Measurements from ENCODE around the gene PAPSS1.
"Not testable (repeated sequence)": the region's sequence is repeated elsewhere in the genome, so short reads cannot be mapped to it uniquely, and the experiment has no call there.

The PAPSS1 gene

GRCh38 chr4:107742791-107743190 is 22.8 kb upstream of the PAPSS1 start:
- no peak overlapping the region for H3K4me3 ChIP-seq (ENCODE audit: low read length in 2 of 2)
- H3K9ac ChIP-seq (ENCODE audit: low read length in 2 of 2), result no peak overlapping the region
- H3K4me1 ChIP-seq (ENCODE audit: control insufficient read depth, insufficient read depth, low read length), result peaks cover 12% of the 10 kb centered on the region
- H3K36me3 ChIP-seq (ENCODE audit: control insufficient read depth in 2 of 2, insufficient read depth in 2 of 2, low read length in 2 of 2), result no peaks in the 10 kb centered on the region
- no peaks in the 10 kb centered on the region for H3K27me3 ChIP-seq (ENCODE audit: control insufficient read depth in 1 of 2, insufficient read depth in 2 of 2, low read length in 2 of 2)
- H3K27ac ChIP-seq (ENCODE audit: low read length), result no peak overlapping the region
- no peaks in the 10 kb centered on the region for H3K9me3 ChIP-seq (ENCODE audit: control insufficient read depth in 2 of 2, low read length in 2 of 2)

DNA sequence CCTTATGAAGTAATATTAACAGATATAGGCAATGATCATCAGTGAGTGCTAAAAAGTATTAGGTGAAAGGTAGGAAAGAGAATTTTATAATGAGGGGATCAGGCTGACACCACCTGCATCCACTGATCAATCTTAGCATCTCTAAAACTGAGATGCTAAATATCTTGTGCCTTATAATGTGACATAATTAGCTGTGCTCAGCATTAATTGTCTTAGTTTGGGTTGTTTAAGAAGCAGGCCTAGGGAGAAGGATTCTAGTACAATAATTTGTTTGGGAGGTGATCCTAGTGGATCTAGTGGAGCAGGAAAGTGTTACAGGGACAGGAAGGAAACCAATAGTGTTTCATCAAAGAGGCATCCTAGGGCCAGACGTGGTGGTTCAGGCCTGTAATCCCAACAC is 22.2 kb upstream of the PAPSS1 start:
- H3K9ac ChIP-seq (ENCODE audit: low read length in 2 of 2), result no peak overlapping the region
- H3K27ac ChIP-seq (ENCODE audit: low read length), result no peak overlapping the region
- no peaks in the 10 kb centered on the region for H3K36me3 ChIP-seq (ENCODE audit: control insufficient read depth in 2 of 2, insufficient read depth in 2 of 2, low read length in 2 of 2)
- H3K4me3 ChIP-seq (ENCODE audit: low read length in 2 of 2), result no peak overlapping the region
- no peaks in the 10 kb centered on the region for H3K27me3 ChIP-seq (ENCODE audit: control insufficient read depth in 1 of 2, insufficient read depth in 2 of 2, low read length in 2 of 2)
- H3K9me3 ChIP-seq (ENCODE audit: control insufficient read depth in 2 of 2, low read length in 2 of 2), result no peaks in the 10 kb centered on the region
- peaks cover 12% of the 10 kb centered on the region for H3K4me1 ChIP-seq (ENCODE audit: control insufficient read depth, insufficient read depth, low read length)

- Histone ChIP-seq H3K27ac (ENCODE audit: low read length) (peak overlapping the region; percentile 53), H3K9ac (ENCODE audit: low read length in 2 of 2) (peak overlapping the region; percentile 21 to 36), H3K4me1 (ENCODE audit: control insufficient read depth, insufficient read depth, low read length) (peaks cover 12% of the 10 kb centered on the region)
These were observed 21.1 kb upstream of the PAPSS1 start for GRCh38 chr4:107740950-107741701.

DNA sequence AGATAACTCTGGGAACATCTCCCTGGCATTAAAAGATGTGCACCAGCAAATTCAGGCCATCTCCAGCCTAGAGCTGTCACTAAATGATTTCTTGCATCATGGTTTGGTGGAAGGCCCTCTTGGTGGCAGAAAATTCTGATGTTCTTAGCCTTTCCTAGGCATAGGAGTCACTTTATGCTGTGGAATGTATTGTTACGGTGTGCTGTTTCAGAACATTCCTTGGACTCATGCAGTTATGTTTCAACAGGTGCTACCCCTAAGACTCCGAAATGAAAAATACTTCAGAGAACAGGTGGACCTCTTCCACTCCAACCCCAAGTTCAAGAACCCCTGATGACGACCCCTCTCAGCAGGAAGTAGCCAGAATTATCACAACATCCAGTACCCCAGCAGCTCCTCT is 20.3 kb upstream of the PAPSS1 start:
- H3K27me3 ChIP-seq (ENCODE audit: control insufficient read depth in 1 of 2, insufficient read depth in 2 of 2, low read length in 2 of 2), result no peaks in the 10 kb centered on the region
- H3K9me3 ChIP-seq (ENCODE audit: control insufficient read depth in 2 of 2, low read length in 2 of 2), result no peaks in the 10 kb centered on the region
- no peak overlapping the region for H3K4me3 ChIP-seq (ENCODE audit: low read length in 2 of 2)
- H3K27ac ChIP-seq (ENCODE audit: low read length), result no peak overlapping the region
- H3K9ac ChIP-seq (ENCODE audit: low read length in 2 of 2), result no peak overlapping the region
- no peaks in the 10 kb centered on the region for H3K36me3 ChIP-seq (ENCODE audit: control insufficient read depth in 2 of 2, insufficient read depth in 2 of 2, low read length in 2 of 2)
- H3K4me1 ChIP-seq (ENCODE audit: control insufficient read depth, insufficient read depth, low read length), result peaks cover 12% of the 10 kb centered on the region

More at GRCh38 chr4:107740950-107741701, 21.1 kb upstream of the PAPSS1 start:
- no peaks in the 10 kb centered on the region for H3K36me3 ChIP-seq (ENCODE audit: control insufficient read depth in 2 of 2, insufficient read depth in 2 of 2, low read length in 2 of 2)
- peak overlapping the region in 1 of 2 donors; percentile 22 for H3K4me3 ChIP-seq (ENCODE audit: low read length in 2 of 2)
- H3K27me3 ChIP-seq (ENCODE audit: control insufficient read depth in 1 of 2, insufficient read depth in 2 of 2, low read length in 2 of 2), result no peaks in the 10 kb centered on the region
- H3K9me3 ChIP-seq (ENCODE audit: control insufficient read depth in 2 of 2, low read length in 2 of 2), result no peaks in the 10 kb centered on the region

GRCh38 chr4:107737450-107737849 is 17.4 kb upstream of the PAPSS1 start:
- no peaks in the 10 kb centered on the region for H3K9me3 ChIP-seq (ENCODE audit: control insufficient read depth in 2 of 2, low read length in 2 of 2)
- no peak overlapping the region for H3K4me3 ChIP-seq (ENCODE audit: low read length in 2 of 2)
- no peak overlapping the region for H3K27ac ChIP-seq (ENCODE audit: low read length)
- H3K9ac ChIP-seq (ENCODE audit: low read length in 2 of 2), result no peak overlapping the region
- H3K27me3 ChIP-seq (ENCODE audit: control insufficient read depth in 1 of 2, insufficient read depth in 2 of 2, low read length in 2 of 2), result no peaks in the 10 kb centered on the region
- peaks cover 12% of the 10 kb centered on the region for H3K4me1 ChIP-seq (ENCODE audit: control insufficient read depth, insufficient read depth, low read length)
- H3K36me3 ChIP-seq (ENCODE audit: control insufficient read depth in 2 of 2, insufficient read depth in 2 of 2, low read length in 2 of 2), result no peaks in the 10 kb centered on the region

GRCh38 chr4:107736924-107737448 is 17.0 kb upstream of the PAPSS1 start:
- no peaks in the 10 kb centered on the region for H3K36me3 ChIP-seq (ENCODE audit: control insufficient read depth in 2 of 2, insufficient read depth in 2 of 2, low read length in 2 of 2)
- H3K4me1 ChIP-seq (ENCODE audit: control insufficient read depth, insufficient read depth, low read length), result peaks cover 12% of the 10 kb centered on the region
- H3K27me3 ChIP-seq (ENCODE audit: control insufficient read depth in 1 of 2, insufficient read depth in 2 of 2, low read length in 2 of 2), result no peaks in the 10 kb centered on the region
- no peaks in the 10 kb centered on the region for H3K9me3 ChIP-seq (ENCODE audit: control insufficient read depth in 2 of 2, low read length in 2 of 2)
- H3K27ac ChIP-seq (ENCODE audit: low read length), result no peak overlapping the region
- no peak overlapping the region for H3K4me3 ChIP-seq (ENCODE audit: low read length in 2 of 2)
- no peak overlapping the region for H3K9ac ChIP-seq (ENCODE audit: low read length in 2 of 2)

DNA sequence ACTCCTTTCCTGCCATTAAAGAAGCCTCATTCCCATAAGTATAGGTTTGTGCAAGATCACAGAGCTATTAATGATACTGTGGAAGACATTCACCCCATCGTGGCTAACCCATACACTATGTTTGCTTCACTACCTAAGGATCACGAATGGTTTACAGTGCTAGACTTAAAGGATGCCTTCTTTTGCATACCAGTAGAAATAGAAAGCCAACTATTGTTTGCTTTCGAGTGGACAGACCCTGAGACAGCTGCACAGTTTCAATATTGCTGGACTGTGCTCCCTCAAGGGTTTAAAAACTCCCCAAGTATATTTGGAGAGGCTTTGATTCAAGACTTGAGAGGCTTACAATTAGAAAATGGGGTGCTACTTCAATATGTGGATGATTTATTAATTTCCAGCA is 16.0 kb upstream of the PAPSS1 start:
- H3K4me1 ChIP-seq (ENCODE audit: control insufficient read depth, insufficient read depth, low read length), result peaks cover 7% of the 10 kb centered on the region
- H3K9ac ChIP-seq (ENCODE audit: low read length in 2 of 2), result no peak overlapping the region
- H3K27me3 ChIP-seq (ENCODE audit: control insufficient read depth in 1 of 2, insufficient read depth in 2 of 2, low read length in 2 of 2), result no peaks in the 10 kb centered on the region
- no peaks in the 10 kb centered on the region for H3K9me3 ChIP-seq (ENCODE audit: control insufficient read depth in 2 of 2, low read length in 2 of 2)
- H3K27ac ChIP-seq (ENCODE audit: low read length), result no peak overlapping the region
- H3K4me3 ChIP-seq (ENCODE audit: low read length in 2 of 2), result no peak overlapping the region
- H3K36me3 ChIP-seq (ENCODE audit: control insufficient read depth in 2 of 2, insufficient read depth in 2 of 2, low read length in 2 of 2), result no peaks in the 10 kb centered on the region

DNA sequence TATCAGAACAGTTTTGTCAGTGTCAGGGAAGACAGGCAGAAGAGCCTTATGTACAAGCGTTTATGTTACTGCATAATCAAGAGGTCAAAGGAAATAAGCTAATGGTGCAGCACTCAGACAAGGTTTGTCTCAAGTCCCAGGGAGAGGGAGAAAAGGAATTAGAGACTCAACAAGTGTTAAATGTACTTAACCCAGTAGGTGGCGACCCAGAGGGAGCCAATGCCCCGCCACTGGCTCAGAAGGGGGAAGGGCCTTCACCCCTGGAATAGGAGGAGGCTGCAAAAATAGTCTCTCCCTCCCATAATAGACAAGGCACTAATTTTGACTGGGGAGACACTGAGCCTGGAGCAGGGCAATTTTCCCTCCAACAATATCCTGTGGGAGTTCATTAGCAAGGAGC is 14.1 kb upstream of the PAPSS1 start:
- no peak overlapping the region for H3K27ac ChIP-seq (ENCODE audit: low read length)
- no peak overlapping the region for H3K4me3 ChIP-seq (ENCODE audit: low read length in 2 of 2)
- H3K9ac ChIP-seq (ENCODE audit: low read length in 2 of 2), result no peak overlapping the region
- no peaks in the 10 kb centered on the region for H3K36me3 ChIP-seq (ENCODE audit: control insufficient read depth in 2 of 2, insufficient read depth in 2 of 2, low read length in 2 of 2)
- no peaks in the 10 kb centered on the region for H3K9me3 ChIP-seq (ENCODE audit: control insufficient read depth in 2 of 2, low read length in 2 of 2)
- H3K4me1 ChIP-seq (ENCODE audit: control insufficient read depth, insufficient read depth, low read length), result no peaks in the 10 kb centered on the region
- H3K27me3 ChIP-seq (ENCODE audit: control insufficient read depth in 1 of 2, insufficient read depth in 2 of 2, low read length in 2 of 2), result no peaks in the 10 kb centered on the region

- H3K27ac ChIP-seq (ENCODE audit: low read length), result no peak overlapping the region
- no peak overlapping the region for H3K4me3 ChIP-seq (ENCODE audit: low read length in 2 of 2)
- no peak overlapping the region for H3K9ac ChIP-seq (ENCODE audit: low read length in 2 of 2)
- no peaks in the 10 kb centered on the region for H3K36me3 ChIP-seq (ENCODE audit: control insufficient read depth in 2 of 2, insufficient read depth in 2 of 2, low read length in 2 of 2)
- H3K4me1 ChIP-seq (ENCODE audit: control insufficient read depth, insufficient read depth, low read length), result no peaks in the 10 kb centered on the region
- H3K9me3 ChIP-seq (ENCODE audit: control insufficient read depth in 2 of 2, low read length in 2 of 2), result no peaks in the 10 kb centered on the region
- no peaks in the 10 kb centered on the region for H3K27me3 ChIP-seq (ENCODE audit: control insufficient read depth in 1 of 2, insufficient read depth in 2 of 2, low read length in 2 of 2)
These were observed 13.4 kb upstream of the PAPSS1 start for GRCh38 chr4:107733431-107733925.

DNA sequence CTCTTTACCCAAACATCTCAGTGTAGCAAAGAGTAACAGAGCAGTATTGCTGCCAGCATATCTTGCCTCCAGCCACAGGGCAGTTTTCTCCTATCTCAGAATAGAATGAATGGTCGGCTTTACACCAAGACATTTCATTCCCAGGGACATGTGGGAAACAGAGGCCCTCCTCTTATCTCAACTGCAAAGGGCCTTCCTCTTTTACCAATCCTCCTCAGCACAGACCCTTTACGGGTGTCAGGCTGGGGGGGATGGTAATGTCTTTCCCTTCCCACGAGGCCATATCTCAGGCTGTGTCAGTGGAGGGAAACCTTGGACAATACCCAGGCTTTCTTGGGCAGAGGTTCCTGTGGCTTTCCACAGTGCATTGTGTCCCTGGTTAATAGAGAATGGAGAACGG is 9.0 kb upstream of the PAPSS1 start:
- H3K27me3 ChIP-seq (ENCODE audit: control insufficient read depth in 1 of 2, insufficient read depth in 2 of 2, low read length in 2 of 2); H3K4me1 ChIP-seq (ENCODE audit: control insufficient read depth, insufficient read depth, low read length); H3K4me3 ChIP-seq (ENCODE audit: low read length in 2 of 2); H3K27ac ChIP-seq (ENCODE audit: low read length); H3K36me3 ChIP-seq (ENCODE audit: control insufficient read depth in 2 of 2, insufficient read depth in 2 of 2, low read length in 2 of 2); H3K9ac ChIP-seq (ENCODE audit: low read length in 2 of 2); H3K9me3 ChIP-seq (ENCODE audit: control insufficient read depth in 2 of 2, low read length in 2 of 2): not testable (repeated sequence)
